SKM-1 treated with dmso at 0.1 percent for 144 hours (cell line): ENCODE results near the gene GMEB2.
A peak's percentile ranks its signal among the peaks of the same experiment; 100 is the strongest.
"Not testable (repeated sequence)": the region's sequence is repeated elsewhere in the genome, so short reads cannot be mapped to it uniquely, and the experiment has no call there.

Source experiments
- DNase-seq: peaks from one replicate; lab custom pipeline; 2025; ENCODE audit not compliant: unreplicated experiment; lab: John Stamatoyannopoulos, UW

GMEB2 gene

GRCh38 chr20:63626424-63627128 lies at the start of gene GMEB2:
TSS of gene GMEB2 (minus strand) at chr20:63627101. CDS start at chr20:63619397, 7,704 bp downstream.
- DNase-seq = peak; percentile 68

- DNase-seq = no peak
Measured at GRCh38 chr20:63675681-63676368, 48.9 kb upstream of the GMEB2 start.

GRCh38 chr20:63673951-63674350 lies 47.0 kb upstream of the GMEB2 start:
- DNase-seq = no peak

DNA sequence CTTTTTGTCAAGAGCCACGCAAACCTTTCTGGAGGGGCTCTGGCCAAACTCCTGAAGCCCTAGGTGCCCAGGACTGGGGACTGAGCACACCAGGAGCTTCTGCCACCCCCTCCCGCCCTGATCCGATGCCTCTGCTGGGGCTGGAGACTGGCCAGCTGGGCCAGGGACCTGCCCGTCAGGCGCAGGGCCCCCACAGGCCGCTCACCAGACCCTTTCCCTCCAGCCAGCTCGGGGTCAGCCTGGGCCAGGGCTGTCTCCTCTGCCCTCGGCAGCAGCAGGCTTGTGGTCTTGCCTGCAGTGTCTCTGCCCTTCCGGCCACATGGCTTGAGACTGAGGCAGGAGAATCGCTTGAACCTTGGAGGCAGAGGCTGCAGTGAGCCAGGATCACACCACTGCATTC lies 45.8 kb upstream of the GMEB2 start:
- no peak for DNase-seq

- not testable (repeated sequence) for DNase-seq
Measured at GRCh38 chr20:63671695-63672094, 44.8 kb upstream of the GMEB2 start.

- no peak for DNase-seq
Measured at GRCh38 chr20:63668351-63668750, 41.5 kb upstream of the GMEB2 start.

- no peak for DNase-seq
Measured at GRCh38 chr20:63667858-63668257, 41.0 kb upstream of the GMEB2 start.

- no peak for DNase-seq
Measured at GRCh38 chr20:63665708-63666107, 38.8 kb upstream of the GMEB2 start.

DNA sequence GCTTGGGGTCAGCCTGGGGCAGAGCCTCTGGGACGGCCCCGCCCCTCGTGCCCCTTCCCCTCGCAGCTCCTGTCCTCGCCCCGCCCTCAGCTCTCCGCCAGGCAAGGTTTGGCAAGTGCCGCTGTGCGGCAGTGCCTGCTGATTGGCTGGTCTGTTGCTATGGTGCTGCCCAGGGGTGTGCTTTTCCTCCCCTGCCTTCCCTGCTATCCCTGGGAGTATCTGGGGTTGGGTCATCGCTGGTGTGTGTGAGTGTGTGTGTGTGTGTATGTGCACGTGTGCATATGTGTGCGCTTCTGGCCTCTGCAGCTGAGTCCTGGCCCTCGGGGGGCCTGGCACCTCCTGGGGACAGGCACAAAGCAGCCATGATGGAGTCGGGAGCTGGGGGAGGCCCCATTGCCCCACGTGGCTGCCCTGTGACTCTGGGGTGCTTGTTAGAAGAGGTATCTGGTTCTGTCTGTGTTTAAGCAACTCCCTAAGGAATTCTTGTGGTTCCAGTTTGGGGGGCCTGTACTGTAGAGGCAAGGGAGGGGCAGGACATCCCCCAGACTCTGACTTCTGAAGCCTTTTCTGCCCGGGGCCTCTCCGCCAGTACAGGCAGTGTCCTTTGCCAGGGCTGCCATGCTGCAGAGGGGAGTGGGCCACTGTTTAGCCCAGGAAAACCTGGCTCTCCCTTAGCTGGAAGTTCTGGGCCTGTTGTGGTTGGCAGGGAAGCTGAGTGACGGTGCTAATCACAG lies 38.1 kb upstream of the GMEB2 start:
- no peak for DNase-seq

DNA sequence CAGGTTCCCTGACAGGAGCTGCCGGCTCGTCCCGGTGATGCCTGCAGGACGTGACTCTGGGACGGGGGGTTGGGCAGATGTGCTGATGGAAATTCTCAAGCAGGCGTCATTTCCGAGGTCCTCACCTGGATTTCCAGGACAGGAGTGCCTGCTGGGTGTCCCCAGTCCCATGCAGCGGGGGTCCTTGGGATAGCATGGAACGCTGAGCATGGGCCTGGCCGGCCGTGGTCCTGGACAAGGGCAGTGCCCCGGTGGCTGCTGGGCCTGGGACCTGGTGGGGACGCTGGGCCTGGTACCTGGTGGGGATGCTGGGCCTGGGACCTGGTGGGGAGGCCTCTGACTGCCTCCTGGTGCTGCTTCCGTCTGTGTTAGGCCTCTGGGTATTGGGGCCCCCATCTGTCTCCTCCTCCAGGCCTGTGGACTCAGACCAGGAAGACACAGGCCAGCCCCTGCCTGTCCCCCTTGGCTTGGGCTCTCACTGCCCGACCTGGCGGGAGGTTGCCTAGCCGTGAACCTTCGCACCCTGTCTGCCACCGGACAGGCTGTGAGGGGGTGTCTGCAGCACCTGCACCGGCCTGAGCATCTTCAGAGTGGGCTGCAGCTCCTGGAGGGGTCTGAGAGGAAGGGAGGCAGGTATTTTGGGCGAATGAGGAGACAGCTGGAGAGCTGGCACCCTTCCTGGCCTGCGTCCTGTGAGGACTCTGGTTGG lies 37.4 kb upstream of the GMEB2 start:
- DNase-seq = no peak

DNA sequence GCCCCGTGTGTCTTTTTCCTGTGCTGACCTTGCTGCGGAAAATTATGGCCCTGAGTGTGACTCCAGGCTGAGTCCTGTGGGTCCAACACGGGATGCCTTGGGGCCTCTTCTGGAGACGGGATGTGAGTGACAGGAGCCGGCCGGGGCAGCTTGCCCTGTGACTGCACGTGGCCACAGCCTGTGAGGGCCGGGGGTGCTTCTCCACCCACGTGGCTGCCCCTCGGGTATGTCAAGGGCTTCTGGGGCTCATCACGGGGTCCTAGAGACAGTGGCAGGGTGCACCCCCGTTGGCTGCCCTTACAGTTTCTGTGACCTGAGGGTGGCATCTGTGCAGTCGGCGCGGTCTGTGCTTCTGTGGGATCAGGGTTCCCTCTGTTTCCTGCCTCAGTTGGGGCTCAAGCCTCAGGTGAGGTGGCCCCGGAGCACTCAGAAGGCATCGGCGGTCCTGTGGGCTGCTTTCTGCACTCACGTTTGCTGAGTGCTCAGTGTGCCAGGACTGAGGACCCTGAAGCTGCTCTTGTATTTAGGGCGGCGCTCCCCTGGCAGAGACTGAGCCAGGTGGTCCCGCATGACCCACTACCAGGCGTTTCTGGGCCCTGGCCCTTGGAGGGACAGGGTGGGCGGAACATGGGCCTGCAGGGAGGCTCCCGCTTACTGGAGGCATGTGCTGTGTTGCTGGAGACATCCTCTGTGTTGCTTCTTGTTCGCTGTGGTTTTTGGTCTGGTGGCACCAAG lies 36.6 kb upstream of the GMEB2 start:
- DNase-seq = no peak

DNA sequence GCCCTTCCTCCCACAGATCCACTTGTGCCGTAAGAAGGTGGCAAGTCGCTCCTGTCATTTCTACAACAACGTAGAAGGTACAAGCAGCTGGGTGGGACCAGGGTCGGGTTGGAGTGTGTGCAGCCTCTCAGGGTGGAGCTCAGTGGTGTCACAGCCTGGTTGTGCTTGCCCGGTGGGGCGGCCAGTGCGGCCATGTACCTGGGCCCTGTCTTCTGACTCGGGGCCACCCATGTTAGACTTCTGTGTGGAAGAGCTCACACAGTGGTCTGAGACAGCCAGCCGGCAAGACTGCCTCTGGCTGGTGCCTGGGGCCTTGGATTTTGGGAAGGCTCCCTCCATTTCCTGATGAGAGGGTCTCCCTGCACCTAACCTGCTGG lies 35.9 kb upstream of the GMEB2 start:
- DNase-seq = no peak

- DNase-seq = no peak
Measured at GRCh38 chr20:63661959-63662812, 35.3 kb upstream of the GMEB2 start.

DNA sequence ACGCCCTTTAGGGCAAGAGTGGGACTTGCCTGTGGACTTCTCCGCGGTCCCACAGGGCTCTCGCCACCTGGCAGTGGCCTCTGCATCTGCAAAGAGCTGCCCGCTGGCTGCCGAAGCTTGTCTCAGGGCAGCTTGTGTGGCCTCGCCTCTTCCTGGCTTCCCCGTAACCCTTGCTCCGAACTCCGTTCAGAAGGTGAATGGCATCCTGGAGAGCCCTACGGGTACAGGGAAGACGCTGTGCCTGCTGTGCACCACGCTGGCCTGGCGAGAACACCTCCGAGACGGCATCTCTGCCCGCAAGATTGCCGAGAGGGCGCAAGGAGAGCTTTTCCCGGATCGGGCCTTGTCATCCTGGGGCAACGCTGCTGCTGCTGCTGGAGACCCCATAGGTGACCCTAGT lies 34.2 kb upstream of the GMEB2 start:
- DNase-seq = no peak

GRCh38 chr20:63660622-63661021 lies 33.7 kb upstream of the GMEB2 start:
- no peak for DNase-seq

GRCh38 chr20:63660174-63660573 lies 33.3 kb upstream of the GMEB2 start:
- not testable (repeated sequence) for DNase-seq

- DNase-seq = no peak
Measured at GRCh38 chr20:63659370-63659769, 32.5 kb upstream of the GMEB2 start.

DNA sequence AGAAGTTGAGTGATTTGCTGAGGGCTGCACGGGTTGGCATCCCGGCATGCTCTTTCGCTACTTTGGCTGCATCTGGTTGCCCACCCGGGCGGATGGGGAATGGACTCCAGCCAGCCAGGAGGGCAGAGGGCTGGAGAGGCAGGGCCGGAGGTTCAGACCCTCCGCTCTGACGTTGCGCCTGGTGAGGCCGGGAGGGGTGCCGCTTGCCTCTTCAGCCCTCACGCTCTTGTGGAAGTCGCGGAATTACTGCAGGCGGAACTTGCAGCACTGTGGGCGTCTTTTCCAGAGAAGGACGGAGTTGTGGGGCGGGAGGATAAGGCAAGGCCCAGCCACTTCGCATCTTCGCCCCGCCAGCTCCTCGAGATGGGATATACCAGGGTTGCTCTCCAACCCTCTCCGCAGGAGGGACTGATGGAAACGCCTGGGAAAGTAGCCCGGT lies 31.9 kb upstream of the GMEB2 start:
- no peak for DNase-seq

- peak; percentile 86 for DNase-seq
Measured at GRCh38 chr20:63657937-63658748, 31.2 kb upstream of the GMEB2 start, which contains the start of gene RTEL1. TSS of gene RTEL1 (plus strand) at chr20:63658312. CDS start at chr20:63659403, 1,091 bp downstream.
